GM23338 (cell line): Measurements from ENCODE around the gene PEA15.

Source experiments
- CREB1 ChIP-seq: fragments of 250-450 bp; sonication (Bioruptor Pico); IDR thresholded peaks from 2 replicates; pipeline ENCODE4 v1.5.0; 2020; ENCODE audit warnings: low read depth, mild to moderate bottlenecking, moderate library complexity
- EZH2 ChIP-seq: fragments of 200-600 bp; sonication (generic); IDR thresholded peaks from one replicate; pipeline ENCODE4 v1.8.0; 2017; ENCODE audit warnings: antibody characterized with exemption, mild to moderate bottlenecking, low read depth; ENCODE audit not compliant: unreplicated experiment
- JUNB ChIP-seq: IDR thresholded peaks from one replicate; pipeline ENCODE4 v1.6.1; 2016; ENCODE audit warnings: antibody characterized with exemption; ENCODE audit not compliant: unreplicated experiment
- POLR2AphosphoS5 ChIP-seq: IDR thresholded peaks from 2 replicates; pipeline ENCODE4 v1.6.1; 2016; ENCODE audit warnings: antibody characterized with exemption, low read depth
- TF ChIP-seq, protein P1 (sequence below), 2 experiments: fragments of 200-600 bp in 1 of 2; sonication (generic) in 1 of 2; conservative IDR thresholded peaks; 2 replicates each; pipeline versions ENCODE4 v1.5.1 to v1.6.1; 2016 to 2017; ENCODE audit warnings: antibody characterized with exemption in 2 of 2, low read depth in 2 of 2, mild to moderate bottlenecking in 2 of 2, moderate library complexity in 1 of 2
- TF ChIP-seq, protein P2 (sequence below): IDR thresholded peaks from one replicate; pipeline ENCODE4 v1.6.1; 2018; ENCODE audit warnings: antibody characterized with exemption; ENCODE audit not compliant: unreplicated experiment

DNA sequence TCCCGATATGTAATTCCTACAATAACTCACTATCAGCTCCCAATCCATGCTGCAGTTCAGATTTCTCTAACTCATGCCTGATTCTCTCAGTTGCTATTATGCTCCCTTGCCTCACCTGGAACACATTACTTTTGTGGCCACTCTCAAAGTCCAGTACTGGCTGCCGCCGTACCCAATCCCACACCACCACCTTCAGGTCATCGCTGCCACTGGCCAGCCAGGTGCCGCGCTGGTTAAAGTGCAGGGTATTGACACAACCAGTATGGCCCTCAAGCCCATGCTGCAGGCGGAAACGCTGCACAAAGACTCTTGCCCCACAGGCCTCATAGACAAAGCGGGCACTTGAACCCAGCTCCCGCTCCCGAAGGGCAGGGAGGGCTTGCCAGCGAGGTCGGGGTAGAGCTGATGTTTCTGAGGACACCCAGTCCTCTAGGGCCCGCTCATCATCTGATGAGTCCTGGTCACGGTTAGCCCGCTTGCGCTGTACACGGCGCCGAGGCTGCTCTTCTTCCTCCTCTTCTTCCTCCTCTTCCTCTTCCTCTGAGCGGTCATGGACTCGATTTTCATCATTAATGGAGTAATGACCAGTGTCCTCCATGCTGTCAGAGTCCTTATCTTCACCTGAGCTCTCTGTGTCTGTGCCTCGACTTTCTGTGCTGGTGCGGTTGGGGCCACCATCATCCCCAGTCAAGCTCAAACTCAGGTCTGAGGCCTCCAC is 34.6 kb downstream of the PEA15 start:
- TF ChIP-seq, protein P1, sequence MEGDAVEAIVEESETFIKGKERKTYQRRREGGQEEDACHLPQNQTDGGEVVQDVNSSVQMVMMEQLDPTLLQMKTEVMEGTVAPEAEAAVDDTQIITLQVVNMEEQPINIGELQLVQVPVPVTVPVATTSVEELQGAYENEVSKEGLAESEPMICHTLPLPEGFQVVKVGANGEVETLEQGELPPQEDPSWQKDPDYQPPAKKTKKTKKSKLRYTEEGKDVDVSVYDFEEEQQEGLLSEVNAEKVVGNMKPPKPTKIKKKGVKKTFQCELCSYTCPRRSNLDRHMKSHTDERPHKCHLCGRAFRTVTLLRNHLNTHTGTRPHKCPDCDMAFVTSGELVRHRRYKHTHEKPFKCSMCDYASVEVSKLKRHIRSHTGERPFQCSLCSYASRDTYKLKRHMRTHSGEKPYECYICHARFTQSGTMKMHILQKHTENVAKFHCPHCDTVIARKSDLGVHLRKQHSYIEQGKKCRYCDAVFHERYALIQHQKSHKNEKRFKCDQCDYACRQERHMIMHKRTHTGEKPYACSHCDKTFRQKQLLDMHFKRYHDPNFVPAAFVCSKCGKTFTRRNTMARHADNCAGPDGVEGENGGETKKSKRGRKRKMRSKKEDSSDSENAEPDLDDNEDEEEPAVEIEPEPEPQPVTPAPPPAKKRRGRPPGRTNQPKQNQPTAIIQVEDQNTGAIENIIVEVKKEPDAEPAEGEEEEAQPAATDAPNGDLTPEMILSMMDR (conservative IDR thresholded peaks at IDR 0.05; ENCODE audit: low read depth in 2 of 2), result peak in 1 of 2 experiments; percentile 30; a peak in 2 of 4 replicates
- no peak for TF ChIP-seq CREB1 (CRISPR knock-in tag)
- TF ChIP-seq JUNB, result no peak
- TF ChIP-seq, protein P2, sequence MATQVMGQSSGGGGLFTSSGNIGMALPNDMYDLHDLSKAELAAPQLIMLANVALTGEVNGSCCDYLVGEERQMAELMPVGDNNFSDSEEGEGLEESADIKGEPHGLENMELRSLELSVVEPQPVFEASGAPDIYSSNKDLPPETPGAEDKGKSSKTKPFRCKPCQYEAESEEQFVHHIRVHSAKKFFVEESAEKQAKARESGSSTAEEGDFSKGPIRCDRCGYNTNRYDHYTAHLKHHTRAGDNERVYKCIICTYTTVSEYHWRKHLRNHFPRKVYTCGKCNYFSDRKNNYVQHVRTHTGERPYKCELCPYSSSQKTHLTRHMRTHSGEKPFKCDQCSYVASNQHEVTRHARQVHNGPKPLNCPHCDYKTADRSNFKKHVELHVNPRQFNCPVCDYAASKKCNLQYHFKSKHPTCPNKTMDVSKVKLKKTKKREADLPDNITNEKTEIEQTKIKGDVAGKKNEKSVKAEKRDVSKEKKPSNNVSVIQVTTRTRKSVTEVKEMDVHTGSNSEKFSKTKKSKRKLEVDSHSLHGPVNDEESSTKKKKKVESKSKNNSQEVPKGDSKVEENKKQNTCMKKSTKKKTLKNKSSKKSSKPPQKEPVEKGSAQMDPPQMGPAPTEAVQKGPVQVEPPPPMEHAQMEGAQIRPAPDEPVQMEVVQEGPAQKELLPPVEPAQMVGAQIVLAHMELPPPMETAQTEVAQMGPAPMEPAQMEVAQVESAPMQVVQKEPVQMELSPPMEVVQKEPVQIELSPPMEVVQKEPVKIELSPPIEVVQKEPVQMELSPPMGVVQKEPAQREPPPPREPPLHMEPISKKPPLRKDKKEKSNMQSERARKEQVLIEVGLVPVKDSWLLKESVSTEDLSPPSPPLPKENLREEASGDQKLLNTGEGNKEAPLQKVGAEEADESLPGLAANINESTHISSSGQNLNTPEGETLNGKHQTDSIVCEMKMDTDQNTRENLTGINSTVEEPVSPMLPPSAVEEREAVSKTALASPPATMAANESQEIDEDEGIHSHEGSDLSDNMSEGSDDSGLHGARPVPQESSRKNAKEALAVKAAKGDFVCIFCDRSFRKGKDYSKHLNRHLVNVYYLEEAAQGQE, result no peak
- TF ChIP-seq EZH2, result no peak
- TF ChIP-seq POLR2AphosphoS5, result no peak
